ENCODE results near the gene SIN3B. TPM values are rescaled to one million over a fixed set of nuclear protein-coding genes. Genes with fewer than 3 reads are reported as not detected.
A peak's percentile ranks its signal among the peaks of the same experiment; 100 is the strongest.

The SIN3B gene
- total RNA-seq, 1 experiment from 2014 or later = 83.8 TPM

DNA sequence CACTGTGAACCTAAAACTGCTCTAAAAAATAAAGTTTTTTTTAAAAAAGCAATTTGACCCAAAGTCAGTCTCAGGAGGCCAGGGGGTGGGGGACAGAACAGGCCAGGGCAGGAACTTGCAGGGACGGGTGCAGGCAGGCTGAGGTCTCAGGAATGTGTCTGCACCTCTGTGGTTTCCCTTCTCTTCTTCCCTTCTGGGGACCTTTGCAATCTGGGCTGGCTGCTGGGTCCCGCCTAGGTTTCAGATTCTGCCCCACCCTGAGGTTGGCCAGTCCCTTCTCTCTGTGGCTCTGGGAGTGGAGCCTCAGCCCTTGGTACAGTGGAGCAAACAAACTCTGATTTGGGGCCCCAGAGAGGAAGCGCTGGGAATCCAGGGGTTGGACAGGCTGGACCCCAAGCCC lies 54.3 kb downstream of the SIN3B start:
- BruUV-seq (replicated peaks) = no TSS peak
- H3K79me2 ChIP-seq (ENCODE audit: low read depth) = no peaks in the 10 kb centered on the region

DNA sequence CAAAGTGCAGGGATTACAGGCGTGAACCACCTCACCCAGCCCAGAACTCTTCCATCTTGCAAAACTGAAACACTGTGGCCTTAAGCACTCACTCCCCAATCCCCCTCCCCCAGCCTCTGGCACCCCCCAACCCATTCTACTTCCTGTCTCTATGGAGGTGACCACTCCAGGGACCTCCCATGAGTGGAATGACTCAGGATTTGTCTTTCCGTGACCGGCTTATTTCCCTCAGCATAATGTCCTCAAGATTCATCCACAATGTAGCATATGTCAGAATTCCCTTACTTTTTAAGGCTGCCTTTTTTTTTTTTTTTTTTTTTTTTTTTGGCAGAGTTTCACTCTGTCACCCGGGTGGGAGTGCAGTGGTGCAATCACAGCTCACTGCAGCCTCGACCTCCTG lies 56.0 kb downstream of the SIN3B start:
- TF ChIP-seq EZH2 (IDR thresholded peaks at IDR 0.05; ENCODE audit: low read depth) = no peak
- TF ChIP-seq, protein P1, sequence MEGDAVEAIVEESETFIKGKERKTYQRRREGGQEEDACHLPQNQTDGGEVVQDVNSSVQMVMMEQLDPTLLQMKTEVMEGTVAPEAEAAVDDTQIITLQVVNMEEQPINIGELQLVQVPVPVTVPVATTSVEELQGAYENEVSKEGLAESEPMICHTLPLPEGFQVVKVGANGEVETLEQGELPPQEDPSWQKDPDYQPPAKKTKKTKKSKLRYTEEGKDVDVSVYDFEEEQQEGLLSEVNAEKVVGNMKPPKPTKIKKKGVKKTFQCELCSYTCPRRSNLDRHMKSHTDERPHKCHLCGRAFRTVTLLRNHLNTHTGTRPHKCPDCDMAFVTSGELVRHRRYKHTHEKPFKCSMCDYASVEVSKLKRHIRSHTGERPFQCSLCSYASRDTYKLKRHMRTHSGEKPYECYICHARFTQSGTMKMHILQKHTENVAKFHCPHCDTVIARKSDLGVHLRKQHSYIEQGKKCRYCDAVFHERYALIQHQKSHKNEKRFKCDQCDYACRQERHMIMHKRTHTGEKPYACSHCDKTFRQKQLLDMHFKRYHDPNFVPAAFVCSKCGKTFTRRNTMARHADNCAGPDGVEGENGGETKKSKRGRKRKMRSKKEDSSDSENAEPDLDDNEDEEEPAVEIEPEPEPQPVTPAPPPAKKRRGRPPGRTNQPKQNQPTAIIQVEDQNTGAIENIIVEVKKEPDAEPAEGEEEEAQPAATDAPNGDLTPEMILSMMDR (conservative IDR thresholded peaks at IDR 0.05) = no peak
- POLR2A ChIA-PET (ENCODE audit: unreplicated experiment) = no interaction called here
- Histone ChIP-seq H3K79me2 (ENCODE audit: low read depth) (no peaks in the 10 kb centered on the region), H3K36me3 (ENCODE audit: low read depth) (peaks cover 1% of the 10 kb centered on the region; the same call in 1 of the 2 replicates), H3K9me3 (ENCODE audit: insufficient read depth, low read depth) (peaks cover 28% of the 10 kb centered on the region), H4K20me1 (ENCODE audit: insufficient read depth) (no peaks in the 10 kb centered on the region), H3K9me2 (ENCODE audit: insufficient read depth) (no peaks in the 10 kb centered on the region), H3K27ac (no peak overlapping the region), H3F3A (ENCODE audit: insufficient read depth, low read depth) (peaks cover 16% of the 10 kb centered on the region), H3K27me3 (ENCODE audit: insufficient read depth, low read depth) (no peaks in the 10 kb centered on the region), H3K4me2 (no peak overlapping the region), H3K4me3 (no peak overlapping the region), H2AFZ (no peak overlapping the region), H3K4me1 (replicated peaks; ENCODE audit: insufficient read depth) (peaks cover 11% of the 10 kb centered on the region)
- intact Hi-C loops (cut with micrococcal nuclease; ENCODE audit: unreplicated experiment) = no loop called here
- CTCF ChIA-PET = interaction anchor here (0.7 kb wide), 1 partner anchor 1049 kb away, joined by 3 read pairs; no protein-coding TSS in a partner anchor
- no peak for DNase-seq
- no TSS peak for BruUV-seq (replicated peaks)

More for the DNA sequence above, 54.3 kb downstream of the SIN3B start:
- ChIA-PET CTCF (no interaction called here), POLR2A (ENCODE audit: unreplicated experiment) (no interaction called here)
- no peaks in the 10 kb centered on the region for H4K20me1 ChIP-seq (ENCODE audit: insufficient read depth)
- H3K27me3 ChIP-seq (ENCODE audit: insufficient read depth, low read depth) = no peaks in the 10 kb centered on the region
- H3K9me2 ChIP-seq (ENCODE audit: insufficient read depth) = no peaks in the 10 kb centered on the region
- H3K4me1 ChIP-seq (replicated peaks; ENCODE audit: insufficient read depth) = peaks cover 11% of the 10 kb centered on the region
- H3K9me3 ChIP-seq (ENCODE audit: insufficient read depth, low read depth) = peaks cover 28% of the 10 kb centered on the region
- H2AFZ ChIP-seq = no peak overlapping the region
- H3K4me3 ChIP-seq = no peak overlapping the region
- no peak overlapping the region for H3K27ac ChIP-seq
- peaks cover 7% of the 10 kb centered on the region for H3K36me3 ChIP-seq (ENCODE audit: low read depth)
- peak in 1 of 2 experiments; percentile 33 for DNase-seq
- peaks cover 16% of the 10 kb centered on the region for H3F3A ChIP-seq (ENCODE audit: insufficient read depth, low read depth)
- no peak overlapping the region for H3K4me2 ChIP-seq
- intact Hi-C loops (cut with micrococcal nuclease; ENCODE audit: unreplicated experiment) = no loop called here
- TF ChIP-seq, protein P1 (conservative IDR thresholded peaks at IDR 0.05) = no peak
- TF ChIP-seq EZH2 (IDR thresholded peaks at IDR 0.05; ENCODE audit: low read depth) = no peak

- Histone ChIP-seq H3F3A (ENCODE audit: insufficient read depth, low read depth) (peaks cover 16% of the 10 kb centered on the region), H3K4me1 (replicated peaks; ENCODE audit: insufficient read depth) (peaks cover 11% of the 10 kb centered on the region), H3K9me3 (ENCODE audit: insufficient read depth, low read depth) (peaks cover 21% of the 10 kb centered on the region), H2AFZ (peak overlapping the region; percentile 85), H3K27ac (peak overlapping the region; percentile 59), H3K4me3 (peak overlapping the region; percentile 56; the same call in 1 of the 2 replicates), H4K20me1 (ENCODE audit: insufficient read depth) (no peaks in the 10 kb centered on the region), H3K27me3 (ENCODE audit: insufficient read depth, low read depth) (no peaks in the 10 kb centered on the region), H3K36me3 (ENCODE audit: low read depth) (no peaks in the 10 kb centered on the region), H3K79me2 (ENCODE audit: low read depth) (no peaks in the 10 kb centered on the region), H3K4me2 (peak overlapping the region; percentile 87), H3K9me2 (ENCODE audit: insufficient read depth) (no peaks in the 10 kb centered on the region)
- CTCF ChIA-PET = interaction anchor here (0.7 kb wide), 1 partner anchor 113 kb away, joined by 8 read pairs; no protein-coding TSS in a partner anchor
- BruUV-seq (replicated peaks) = no TSS peak
- intact Hi-C loops (cut with micrococcal nuclease; ENCODE audit: unreplicated experiment) = no loop called here
- DNase-seq = peak; percentile 31 to 72
- TF ChIP-seq EZH2 (IDR thresholded peaks at IDR 0.05; ENCODE audit: low read depth) = no peak
- TF ChIP-seq, protein P1 (conservative IDR thresholded peaks at IDR 0.05) = no peak
- POLR2A ChIA-PET (ENCODE audit: unreplicated experiment) = no interaction called here
Measured at GRCh38 chr19:16886305-16886880, 57.2 kb downstream of the SIN3B start.
